ENCODE results near the gene EIF5A. TPM values are rescaled to one million over a fixed set of nuclear protein-coding genes. Genes with fewer than 3 reads are reported as not detected.

EIF5A gene
- total and polyA plus RNA-seq, 5 donors from 2014 or later, result 210 to 631 (median 413) TPM

GRCh38 chr17:7309628-7310027 lies 2.2 kb downstream of the EIF5A start:
- peaks cover 39% of the 10 kb centered on the region for H3K36me3 Mint-ChIP-seq
- ATAC-seq (ENCODE audit: low read depth in 2 of 2), result no peak
- Histone ChIP-seq H3K36me3 (ENCODE audit: control insufficient read depth, insufficient read depth, low read length) (peaks cover 49% of the 10 kb centered on the region), H3K27me3 (ENCODE audit: control insufficient read depth, insufficient read depth, low read length) (no peaks in the 10 kb centered on the region), H3K4me3 (ENCODE audit: low read depth, low read length) (peak overlapping the region; percentile 97), H3K27ac (ENCODE audit: insufficient read depth, low read length, poor library complexity, severe bottlenecking) (peak overlapping the region; percentile 100), H3K9me3 (ENCODE audit: control insufficient read depth in 2 of 2, low read length in 2 of 2) (no peaks in the 10 kb centered on the region), H3K4me1 (ENCODE audit: control insufficient read depth, insufficient read depth, low read length, poor library complexity, severe bottlenecking) (peaks cover 68% of the 10 kb centered on the region)
- no peak for DNase-seq
- H3K27ac Mint-ChIP-seq, result peak overlapping the region; percentile 97 to 99 (median 98)
- H3K27me3 Mint-ChIP-seq, result peaks cover 6% of the 10 kb centered on the region
- H3K4me1 Mint-ChIP-seq, result peaks cover 6 to 65% (median 38%) of the 10 kb centered on the region in 4 donors
- H3K4me3 Mint-ChIP-seq, result peak overlapping the region; percentile 89 to 98 (median 95)
- peaks cover 0 to 2% (median 0%) of the 10 kb centered on the region in 7 donors for H3K9me3 Mint-ChIP-seq

- DNase-seq (no peak), ATAC-seq (ENCODE audit: low read depth in 2 of 2) (no peak)
- Mint-ChIP-seq H3K4me1 (peaks cover 6 to 74% (median 38%) of the 10 kb centered on the region in 4 donors), H3K4me3 (peak overlapping the region in 3 of 4 donors; percentile 39 to 98 (median 97)), H3K36me3 (peaks cover 39% of the 10 kb centered on the region), H3K27me3 (peaks cover 6% of the 10 kb centered on the region), H3K27ac (peak overlapping the region in 2 of 3 donors; percentile 98 to 99), H3K9me3 (peaks cover 0 to 2% (median 0%) of the 10 kb centered on the region in 7 donors)
- peaks cover 75% of the 10 kb centered on the region for H3K4me1 ChIP-seq (ENCODE audit: control insufficient read depth, insufficient read depth, low read length, poor library complexity, severe bottlenecking)
- H3K9me3 ChIP-seq (ENCODE audit: control insufficient read depth in 2 of 2, low read length in 2 of 2), result no peaks in the 10 kb centered on the region
- no peaks in the 10 kb centered on the region for H3K27me3 ChIP-seq (ENCODE audit: control insufficient read depth, insufficient read depth, low read length)
- H3K4me3 ChIP-seq (ENCODE audit: low read depth, low read length), result peak overlapping the region; percentile 97
- H3K27ac ChIP-seq (ENCODE audit: insufficient read depth, low read length, poor library complexity, severe bottlenecking), result peak overlapping the region; percentile 100
- peaks cover 49% of the 10 kb centered on the region for H3K36me3 ChIP-seq (ENCODE audit: control insufficient read depth, insufficient read depth, low read length)
Observed at GRCh38 chr17:7311110-7311705, 3.8 kb downstream of the EIF5A start.

GRCh38 chr17:7312432-7313087 lies 5.1 kb downstream of the EIF5A start:
- H3K9me3 Mint-ChIP-seq, result peaks cover 0 to 2% (median 0%) of the 10 kb centered on the region in 7 donors
- Histone ChIP-seq H3K27ac (ENCODE audit: insufficient read depth, low read length, poor library complexity, severe bottlenecking) (peak overlapping the region; percentile 88), H3K4me1 (ENCODE audit: control insufficient read depth, insufficient read depth, low read length, poor library complexity, severe bottlenecking) (peaks cover 67% of the 10 kb centered on the region), H3K36me3 (ENCODE audit: control insufficient read depth, insufficient read depth, low read length) (peaks cover 51% of the 10 kb centered on the region), H3K9me3 (ENCODE audit: control insufficient read depth in 2 of 2, low read length in 2 of 2) (no peaks in the 10 kb centered on the region), H3K27me3 (ENCODE audit: control insufficient read depth, insufficient read depth, low read length) (no peaks in the 10 kb centered on the region), H3K4me3 (ENCODE audit: low read depth, low read length) (no peak overlapping the region)
- H3K4me1 Mint-ChIP-seq, result peaks cover 6 to 71% (median 33%) of the 10 kb centered on the region in 4 donors
- peak overlapping the region; percentile 6 to 99 (median 86) for H3K4me3 Mint-ChIP-seq
- no peaks in the 10 kb centered on the region for H3K27me3 Mint-ChIP-seq
- ATAC-seq (ENCODE audit: low read depth in 2 of 2), result no peak
- H3K27ac Mint-ChIP-seq, result peak overlapping the region; percentile 76 to 93 (median 82)
- DNase-seq, result no peak
- H3K36me3 Mint-ChIP-seq, result peaks cover 39% of the 10 kb centered on the region

GRCh38 chr17:7313088-7313889 lies 5.9 kb downstream of the EIF5A start:
- Histone ChIP-seq H3K4me1 (ENCODE audit: control insufficient read depth, insufficient read depth, low read length, poor library complexity, severe bottlenecking) (peaks cover 64% of the 10 kb centered on the region), H3K9me3 (ENCODE audit: control insufficient read depth in 2 of 2, low read length in 2 of 2) (no peaks in the 10 kb centered on the region), H3K27me3 (ENCODE audit: control insufficient read depth, insufficient read depth, low read length) (no peaks in the 10 kb centered on the region), H3K27ac (ENCODE audit: insufficient read depth, low read length, poor library complexity, severe bottlenecking) (peak overlapping the region; percentile 88), H3K36me3 (ENCODE audit: control insufficient read depth, insufficient read depth, low read length) (peaks cover 58% of the 10 kb centered on the region), H3K4me3 (ENCODE audit: low read depth, low read length) (peak overlapping the region; percentile 84)
- no peak for ATAC-seq (ENCODE audit: low read depth in 2 of 2)
- Mint-ChIP-seq H3K27me3 (no peaks in the 10 kb centered on the region), H3K4me1 (peaks cover 6 to 71% (median 33%) of the 10 kb centered on the region in 4 donors), H3K36me3 (peaks cover 39% of the 10 kb centered on the region), H3K9me3 (peaks cover 0 to 2% (median 0%) of the 10 kb centered on the region in 7 donors), H3K27ac (peak overlapping the region; percentile 77 to 93 (median 83)), H3K4me3 (peak overlapping the region; percentile 84 to 99 (median 88))
- no peak for DNase-seq

GRCh38 chr17:7313890-7314718 lies 6.7 kb downstream of the EIF5A start:
- H3K27ac Mint-ChIP-seq, result peak overlapping the region; percentile 58 to 93 (median 83)
- peaks cover 6 to 66% (median 31%) of the 10 kb centered on the region in 4 donors for H3K4me1 Mint-ChIP-seq

GRCh38 chr17:7314719-7315569 lies 7.5 kb downstream of the EIF5A start, which contains the start of gene GPS2:
Gene GPS2, minus strand, starts transcription at chr17:7315360. Its CDS starts 308 bp downstream, at chr17:7315052.
- Mint-ChIP-seq H3K4me3 (peak within 1 kb of the TSS; percentile 91 to 99 (median 94)), H3K27ac (peak within 1 kb of the TSS; percentile 93 to 96 (median 95)), H3K4me1 (peaks cover 6 to 57% (median 24%) of the 10 kb centered on the region in 4 donors), H3K9me3 (peaks cover 0 to 2% (median 0%) of the 10 kb centered on the region in 7 donors), H3K27me3 (no peaks in the 10 kb centered on the region), H3K36me3 (peaks cover 35% of the 10 kb centered on the region)
- Histone ChIP-seq H3K27me3 (ENCODE audit: control insufficient read depth, insufficient read depth, low read length) (no peaks in the 10 kb centered on the region), H3K4me3 (ENCODE audit: low read depth, low read length) (peak within 1 kb of the TSS; percentile 84), H3K9me3 (ENCODE audit: control insufficient read depth in 2 of 2, low read length in 2 of 2) (no peaks in the 10 kb centered on the region), H3K4me1 (ENCODE audit: control insufficient read depth, insufficient read depth, low read length, poor library complexity, severe bottlenecking) (peaks cover 49% of the 10 kb centered on the region), H3K36me3 (ENCODE audit: control insufficient read depth, insufficient read depth, low read length) (peaks cover 59% of the 10 kb centered on the region), H3K27ac (ENCODE audit: insufficient read depth, low read length, poor library complexity, severe bottlenecking) (peak within 1 kb of the TSS; percentile 88)
- ATAC-seq (ENCODE audit: low read depth in 2 of 2) (peak; percentile 89 to 92), DNase-seq (peak; percentile 92 to 95 (median 94))

More at GRCh38 chr17:7313890-7314718, 6.7 kb downstream of the EIF5A start:
- no peaks in the 10 kb centered on the region for H3K27me3 Mint-ChIP-seq
- peak overlapping the region; percentile 88 for H3K27ac ChIP-seq (ENCODE audit: insufficient read depth, low read length, poor library complexity, severe bottlenecking)
- no peak for DNase-seq
- no peaks in the 10 kb centered on the region for H3K27me3 ChIP-seq (ENCODE audit: control insufficient read depth, insufficient read depth, low read length)
- peak overlapping the region; percentile 84 for H3K4me3 ChIP-seq (ENCODE audit: low read depth, low read length)
- no peaks in the 10 kb centered on the region for H3K9me3 ChIP-seq (ENCODE audit: control insufficient read depth in 2 of 2, low read length in 2 of 2)
- H3K4me3 Mint-ChIP-seq, result peak overlapping the region; percentile 84 to 99 (median 88)
- peaks cover 57% of the 10 kb centered on the region for H3K4me1 ChIP-seq (ENCODE audit: control insufficient read depth, insufficient read depth, low read length, poor library complexity, severe bottlenecking)
- peaks cover 0 to 2% (median 0%) of the 10 kb centered on the region in 7 donors for H3K9me3 Mint-ChIP-seq
- ATAC-seq (ENCODE audit: low read depth in 2 of 2), result no peak
- peaks cover 41% of the 10 kb centered on the region for H3K36me3 Mint-ChIP-seq
- H3K36me3 ChIP-seq (ENCODE audit: control insufficient read depth, insufficient read depth, low read length), result peaks cover 66% of the 10 kb centered on the region
